Glutamatergic neuron (in vitro differentiated cells): ENCODE results near the gene SEC11A. TPM values are rescaled to one million over a fixed set of nuclear protein-coding genes. Genes with fewer than 3 reads are reported as not detected.
"Not testable (repeated sequence)": the region's sequence is repeated elsewhere in the genome, so short reads cannot be mapped to it uniquely, and the experiment has no call there.

Experiments
- DNase-seq: peaks from one replicate; pipeline ENCODE4 v3.0.0; 2022
- H3K27ac Mint-ChIP-seq: one replicate; pipeline ENCODE4 v1.8.0; 2020; ENCODE audit warnings: mild to moderate bottlenecking, mixed read lengths, inconsistent platforms; ENCODE audit not compliant: unreplicated experiment
- H3K27me3 Mint-ChIP-seq: one replicate; pipeline ENCODE4 v1.8.0; 2020; ENCODE audit warnings: mild to moderate bottlenecking, moderate library complexity, mixed read lengths, inconsistent platforms; ENCODE audit not compliant: unreplicated experiment
- H3K36me3 Mint-ChIP-seq: one replicate; pipeline ENCODE4 v1.8.0; 2020; ENCODE audit warnings: mild to moderate bottlenecking, mixed read lengths, inconsistent platforms; ENCODE audit not compliant: unreplicated experiment
- H3K4me1 Mint-ChIP-seq: one replicate; pipeline ENCODE4 v1.8.0; 2020; ENCODE audit warnings: mild to moderate bottlenecking, low read depth, mixed read lengths, inconsistent platforms; ENCODE audit not compliant: unreplicated experiment
- H3K4me3 Mint-ChIP-seq: one replicate; pipeline ENCODE4 v1.8.0; 2020; ENCODE audit warnings: mild to moderate bottlenecking, mixed read lengths, inconsistent platforms; ENCODE audit not compliant: unreplicated experiment
- H3K9me3 Mint-ChIP-seq: one replicate; pipeline ENCODE4 v1.8.0; 2020; ENCODE audit warnings: mild to moderate bottlenecking, moderate library complexity, mixed read lengths, inconsistent platforms; ENCODE audit not compliant: unreplicated experiment
- total RNA-seq: library from RNA; stranded (reverse); fragmentation: NEBNext Ultra II Directional; extraction: Animal tissue kit (Norgen Biotek cat#: 25700); gene quantifications from one replicate; pipeline ENCODE4 v1.2.1, GENCODE V29; 2021; ENCODE audit not compliant: unreplicated experiment
- TF ChIP-seq, protein P1 (sequence below): fragments of 200-600 bp; sonication (generic); IDR thresholded peaks from one replicate; pipeline ENCODE4 v1.5.0; 2021; ENCODE audit not compliant: partially characterized antibody, unreplicated experiment

SEC11A gene
- total RNA-seq, 1 donor from 2014 or later: 84.3 TPM

DNA sequence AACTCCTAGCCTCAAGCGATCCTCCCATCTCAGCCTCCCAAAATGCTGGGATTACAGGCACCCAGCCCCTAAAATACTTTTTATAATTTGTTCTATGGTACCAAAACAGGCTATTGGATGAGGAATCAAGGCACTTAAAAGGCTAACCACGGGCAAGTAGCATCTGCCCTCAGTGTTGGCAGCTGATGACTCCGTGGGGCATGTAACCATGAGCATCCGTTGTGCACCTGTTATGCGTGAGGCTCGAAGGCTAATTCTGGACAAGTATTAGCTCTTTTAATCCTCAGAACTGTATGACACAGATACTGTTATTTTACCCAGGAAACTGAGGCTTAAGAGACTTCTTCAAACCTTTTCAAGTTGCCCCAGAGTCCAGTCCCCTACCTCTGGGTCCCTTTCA is 72.1 kb downstream of the SEC11A start:
- Mint-ChIP-seq H3K4me3 (no peak overlapping the region), H3K27ac (no peak overlapping the region), H3K36me3 (peaks cover 5% of the 10 kb centered on the region), H3K9me3 (no peaks in the 10 kb centered on the region), H3K4me1 (no peaks in the 10 kb centered on the region), H3K27me3 (peaks cover 3% of the 10 kb centered on the region)
- no peak for DNase-seq
- TF ChIP-seq, protein P1, sequence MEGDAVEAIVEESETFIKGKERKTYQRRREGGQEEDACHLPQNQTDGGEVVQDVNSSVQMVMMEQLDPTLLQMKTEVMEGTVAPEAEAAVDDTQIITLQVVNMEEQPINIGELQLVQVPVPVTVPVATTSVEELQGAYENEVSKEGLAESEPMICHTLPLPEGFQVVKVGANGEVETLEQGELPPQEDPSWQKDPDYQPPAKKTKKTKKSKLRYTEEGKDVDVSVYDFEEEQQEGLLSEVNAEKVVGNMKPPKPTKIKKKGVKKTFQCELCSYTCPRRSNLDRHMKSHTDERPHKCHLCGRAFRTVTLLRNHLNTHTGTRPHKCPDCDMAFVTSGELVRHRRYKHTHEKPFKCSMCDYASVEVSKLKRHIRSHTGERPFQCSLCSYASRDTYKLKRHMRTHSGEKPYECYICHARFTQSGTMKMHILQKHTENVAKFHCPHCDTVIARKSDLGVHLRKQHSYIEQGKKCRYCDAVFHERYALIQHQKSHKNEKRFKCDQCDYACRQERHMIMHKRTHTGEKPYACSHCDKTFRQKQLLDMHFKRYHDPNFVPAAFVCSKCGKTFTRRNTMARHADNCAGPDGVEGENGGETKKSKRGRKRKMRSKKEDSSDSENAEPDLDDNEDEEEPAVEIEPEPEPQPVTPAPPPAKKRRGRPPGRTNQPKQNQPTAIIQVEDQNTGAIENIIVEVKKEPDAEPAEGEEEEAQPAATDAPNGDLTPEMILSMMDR: no peak

DNA sequence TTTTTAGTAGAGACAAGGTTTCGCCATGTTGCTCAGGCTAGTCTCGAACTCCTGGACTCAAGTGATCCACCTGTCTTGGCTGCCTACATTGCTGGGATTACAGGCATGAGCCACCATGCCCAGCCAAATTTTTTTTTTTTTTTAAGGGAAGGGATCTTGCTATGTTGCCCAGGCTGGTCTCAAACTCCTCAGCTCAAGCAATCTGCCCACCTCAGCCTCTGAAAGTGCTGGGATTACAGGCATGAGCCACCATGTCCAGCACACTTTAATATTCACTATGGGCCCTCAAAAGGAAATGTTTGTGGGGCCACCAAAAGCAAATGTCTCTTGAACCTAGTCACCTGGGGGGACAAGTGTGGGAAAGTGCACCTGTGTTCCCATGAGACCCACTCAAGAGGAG is 73.3 kb downstream of the SEC11A start:
- H3K27ac Mint-ChIP-seq, H3K36me3 Mint-ChIP-seq, H3K4me3 Mint-ChIP-seq: not testable (repeated sequence)

DNA sequence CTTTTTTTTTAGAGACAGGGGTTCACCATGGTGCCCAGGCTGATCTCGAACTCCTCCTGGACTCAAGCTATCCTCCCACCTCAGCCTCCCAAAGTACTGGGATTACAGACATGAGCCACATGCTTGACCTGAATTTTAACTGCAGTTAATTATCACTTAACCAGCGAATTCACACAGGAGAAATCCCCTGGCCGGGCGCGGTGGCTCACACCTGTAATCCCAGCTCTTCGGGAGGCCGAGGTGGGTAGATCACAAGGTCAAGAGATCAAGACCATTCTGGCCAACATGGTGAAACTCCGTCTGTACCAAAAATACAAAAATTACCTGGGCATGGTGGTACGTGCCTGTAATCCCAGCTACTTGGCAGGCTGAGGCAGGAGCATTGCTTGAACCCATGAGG is 74.1 kb downstream of the SEC11A start:
- not testable (repeated sequence) for H3K27ac Mint-ChIP-seq, H3K4me1 Mint-ChIP-seq, H3K9me3 Mint-ChIP-seq, H3K27me3 Mint-ChIP-seq, H3K4me3 Mint-ChIP-seq, DNase-seq, H3K36me3 Mint-ChIP-seq

More for the DNA sequence above, 73.3 kb downstream of the SEC11A start:
- not testable (repeated sequence) for H3K27me3 Mint-ChIP-seq, H3K4me1 Mint-ChIP-seq, H3K9me3 Mint-ChIP-seq, DNase-seq

DNA sequence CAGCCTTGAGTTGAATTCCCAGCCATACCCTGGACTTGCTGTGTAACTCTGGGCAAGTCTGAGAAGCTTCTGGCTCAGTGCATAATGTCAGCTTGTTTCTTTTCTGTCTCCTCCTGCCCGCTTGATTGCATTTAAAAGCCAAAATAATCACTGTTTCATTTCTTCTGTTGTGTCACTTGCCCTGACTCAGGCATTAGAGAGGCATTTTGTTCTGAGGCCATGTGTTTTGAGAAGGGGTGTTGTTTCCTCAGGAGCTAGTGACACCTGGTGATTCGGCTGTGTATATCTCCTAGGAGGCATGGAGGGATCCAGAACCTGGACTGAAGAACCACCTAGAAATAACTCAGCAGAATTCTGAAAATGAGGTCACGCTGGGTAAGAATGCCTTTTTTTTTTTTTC is 77.8 kb downstream of the SEC11A start:
- TF ChIP-seq, protein P1: no peak
- peaks cover 1% of the 10 kb centered on the region for H3K9me3 Mint-ChIP-seq
- H3K36me3 Mint-ChIP-seq: no peaks in the 10 kb centered on the region
- no peak overlapping the region for H3K27ac Mint-ChIP-seq
- H3K27me3 Mint-ChIP-seq: peaks cover 5% of the 10 kb centered on the region
- no peak overlapping the region for H3K4me3 Mint-ChIP-seq
- peaks cover 6% of the 10 kb centered on the region for H3K4me1 Mint-ChIP-seq
- no peak for DNase-seq

DNA sequence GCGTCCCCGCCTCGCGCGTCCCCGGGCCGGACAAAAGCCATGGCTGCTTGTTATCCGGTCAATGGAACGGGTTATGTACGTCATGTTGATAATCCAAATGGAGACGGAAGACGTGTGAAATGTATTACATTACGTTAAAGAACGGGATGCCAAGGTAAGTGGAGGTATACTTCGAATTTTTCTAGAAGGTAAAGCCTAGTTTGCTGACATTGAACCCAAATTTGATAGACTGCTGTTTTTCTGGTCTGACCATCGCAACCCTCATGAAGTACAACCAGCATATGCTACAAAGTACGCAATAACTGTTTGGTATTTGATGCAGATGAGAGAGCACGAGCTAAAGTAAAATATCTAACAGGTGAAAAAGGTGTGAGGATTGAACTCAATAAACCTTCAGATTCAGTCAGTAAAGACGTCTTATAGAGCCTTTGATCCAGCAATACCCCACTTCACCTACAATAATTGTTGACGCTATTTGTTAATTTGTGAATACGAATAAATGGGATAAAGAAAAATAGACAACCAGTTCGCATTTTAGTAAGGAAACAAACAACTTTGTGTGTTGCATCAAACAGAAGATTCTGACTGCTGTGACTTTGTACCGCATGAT is 81.6 kb downstream of the SEC11A start:
- Mint-ChIP-seq H3K27ac (peak overlapping the region; percentile 3), H3K4me1 (peaks cover 14% of the 10 kb centered on the region), H3K27me3 (peaks cover 19% of the 10 kb centered on the region), H3K9me3 (peaks cover 8% of the 10 kb centered on the region), H3K4me3 (peak overlapping the region; percentile 88), H3K36me3 (no peaks in the 10 kb centered on the region)
- no peak for DNase-seq
- TF ChIP-seq, protein P1: no peak

DNA sequence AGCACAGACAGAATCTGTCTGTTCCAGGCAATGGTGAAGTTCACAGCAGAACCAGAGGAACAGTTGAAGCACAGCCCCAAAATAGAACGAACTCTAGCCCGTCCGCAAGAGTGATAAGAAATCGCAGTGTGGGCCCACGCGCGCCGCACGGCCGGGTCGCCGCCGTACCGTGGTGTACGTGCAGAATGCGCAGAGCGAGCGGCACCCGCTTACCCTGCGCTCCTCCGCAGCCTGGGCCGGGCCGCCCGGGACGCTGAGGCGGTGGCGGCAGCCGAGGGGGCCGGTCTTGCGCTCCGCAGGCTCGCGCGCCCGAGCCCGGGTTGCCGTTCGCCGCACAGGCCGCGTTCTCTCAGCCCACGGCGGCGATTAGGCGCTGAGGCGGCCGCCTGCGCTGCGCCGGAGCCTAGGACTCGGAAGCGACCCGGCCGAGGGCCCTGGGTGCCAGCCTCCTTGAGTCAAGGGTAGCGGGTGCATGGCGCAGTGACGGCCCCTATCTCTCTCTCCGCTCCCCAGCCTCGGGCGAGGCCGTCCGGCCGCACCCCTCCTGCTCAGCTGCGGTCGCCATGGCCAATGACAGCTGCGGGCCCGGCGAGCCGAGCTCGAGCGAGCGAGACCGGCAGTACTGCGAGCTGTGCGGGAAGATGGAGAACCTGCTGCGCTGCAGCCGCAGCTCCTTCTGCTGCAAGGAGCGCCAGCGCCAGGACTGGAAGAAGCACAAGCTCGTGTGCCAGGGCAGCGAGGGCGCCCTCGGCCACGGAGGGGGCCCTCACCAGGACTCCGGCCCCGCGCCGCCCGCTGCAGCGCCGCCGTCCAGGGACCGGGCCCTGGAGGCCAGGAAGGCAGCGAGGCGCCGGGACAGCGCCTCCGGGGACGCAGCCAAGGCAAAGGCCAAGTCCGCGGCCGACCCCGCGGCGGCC is 82.4 kb downstream of the SEC11A start:
- peaks cover 12% of the 10 kb centered on the region for H3K9me3 Mint-ChIP-seq
- TF ChIP-seq, protein P1: no peak
- peak overlapping the region; percentile 99 for H3K4me3 Mint-ChIP-seq
- H3K4me1 Mint-ChIP-seq: peaks cover 14% of the 10 kb centered on the region
- H3K27ac Mint-ChIP-seq: peak overlapping the region; percentile 93
- DNase-seq: peak; percentile 79
- peaks cover 22% of the 10 kb centered on the region for H3K27me3 Mint-ChIP-seq
- no peaks in the 10 kb centered on the region for H3K36me3 Mint-ChIP-seq
